DND-41 (cell line): ENCODE data around the gene SLC12A8.

Source experiments
- EZH2 ChIP-seq: IDR thresholded peaks from 3 replicates; pipeline ENCODE4 v1.6.1; 2012; ENCODE audit warnings: borderline replicate concordance, low read depth, mild to moderate bottlenecking, moderate library complexity, low read length, inconsistent platforms; ENCODE audit not compliant: severe bottlenecking
- TF ChIP-seq, protein P1 (sequence below): IDR thresholded peaks from 2 replicates; pipeline ENCODE4 v1.5.1; 2012; ENCODE audit warnings: borderline replicate concordance, low read length, moderate library complexity, mild to moderate bottlenecking; ENCODE audit not compliant: poor library complexity, severe bottlenecking; ENCODE audit errors: extremely low read depth

DNA sequence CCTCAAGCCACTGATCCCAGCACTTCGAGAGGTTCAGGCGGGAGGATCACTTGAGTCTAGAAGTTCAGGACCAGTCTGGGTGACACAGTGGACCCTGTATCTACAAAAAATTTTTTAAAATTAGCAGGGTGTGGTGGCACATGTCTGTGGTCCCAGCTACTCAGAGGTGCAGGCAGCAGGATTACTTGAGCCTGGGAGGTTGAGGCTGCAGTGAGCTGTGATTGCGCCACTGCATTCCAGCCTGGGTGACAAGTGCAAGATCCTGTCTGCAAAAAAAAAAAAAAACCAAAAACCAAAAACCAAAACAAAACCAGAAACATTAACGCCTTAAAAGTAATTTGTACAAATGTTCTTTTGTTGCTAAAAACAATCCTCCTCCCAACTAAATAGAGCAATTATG is 27.9 kb upstream of the SLC12A8 start:
- TF ChIP-seq, protein P1, sequence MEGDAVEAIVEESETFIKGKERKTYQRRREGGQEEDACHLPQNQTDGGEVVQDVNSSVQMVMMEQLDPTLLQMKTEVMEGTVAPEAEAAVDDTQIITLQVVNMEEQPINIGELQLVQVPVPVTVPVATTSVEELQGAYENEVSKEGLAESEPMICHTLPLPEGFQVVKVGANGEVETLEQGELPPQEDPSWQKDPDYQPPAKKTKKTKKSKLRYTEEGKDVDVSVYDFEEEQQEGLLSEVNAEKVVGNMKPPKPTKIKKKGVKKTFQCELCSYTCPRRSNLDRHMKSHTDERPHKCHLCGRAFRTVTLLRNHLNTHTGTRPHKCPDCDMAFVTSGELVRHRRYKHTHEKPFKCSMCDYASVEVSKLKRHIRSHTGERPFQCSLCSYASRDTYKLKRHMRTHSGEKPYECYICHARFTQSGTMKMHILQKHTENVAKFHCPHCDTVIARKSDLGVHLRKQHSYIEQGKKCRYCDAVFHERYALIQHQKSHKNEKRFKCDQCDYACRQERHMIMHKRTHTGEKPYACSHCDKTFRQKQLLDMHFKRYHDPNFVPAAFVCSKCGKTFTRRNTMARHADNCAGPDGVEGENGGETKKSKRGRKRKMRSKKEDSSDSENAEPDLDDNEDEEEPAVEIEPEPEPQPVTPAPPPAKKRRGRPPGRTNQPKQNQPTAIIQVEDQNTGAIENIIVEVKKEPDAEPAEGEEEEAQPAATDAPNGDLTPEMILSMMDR, result no peak
- TF ChIP-seq EZH2, result no peak
